Measurements from ENCODE around the gene PDAP1.

- no peak for TF ChIP-seq U2AF1 (optimal IDR thresholded peaks at IDR 0.05; ENCODE audit: low read depth, low read length)
- no peak for TF ChIP-seq EP300 (IDR thresholded peaks at IDR 0.05; ENCODE audit: low read length)
- TF ChIP-seq NR3C1 (CRISPR knock-in tag; IDR thresholded peaks at IDR 0.05), result no peak
- TF ChIP-seq ZNF318 (IDR thresholded peaks at IDR 0.05; ENCODE audit: borderline replicate concordance in 1 of 2, low read depth in 1 of 2), result no peak
- no peak for TF ChIP-seq ETV6 (IDR thresholded peaks at IDR 0.05; ENCODE audit: borderline replicate concordance in 1 of 2, low read depth in 2 of 2, low read length in 1 of 2)
- TF ChIP-seq ETV6 (CRISPR knock-in tag; IDR thresholded peaks at IDR 0.05; ENCODE audit: borderline replicate concordance), result no peak
- TF ChIP-seq ZBTB1 (CRISPR knock-in tag; IDR thresholded peaks at IDR 0.05; ENCODE audit: borderline replicate concordance, low read depth), result no peak
- TF ChIP-seq CTCF (IDR thresholded peaks at IDR 0.05 in 2 of 3, conservative IDR thresholded peaks at IDR 0.05 in 1 of 3; ENCODE audit: insufficient read depth in 2 of 3, low read depth in 1 of 3, low read length in 3 of 3), result no peak
- TF ChIP-seq XRCC3 (IDR thresholded peaks at IDR 0.05), result no peak
- TF ChIP-seq FOXK2 (conservative IDR thresholded peaks at IDR 0.05 in 1 of 2, IDR thresholded peaks at IDR 0.05 in 1 of 2; ENCODE audit: low read depth in 2 of 2), result no peak
- no peak for TF ChIP-seq NR2C1 (IDR thresholded peaks at IDR 0.05)
- no peak for TF ChIP-seq NR2C1 (tag; IDR thresholded peaks at IDR 0.05)
- TF ChIP-seq MXI1 (IDR thresholded peaks at IDR 0.05; ENCODE audit: low read depth, low read length), result no peak
- TF ChIP-seq KHSRP (IDR thresholded peaks at IDR 0.05), result no peak
- TF ChIP-seq PCBP1 (IDR thresholded peaks at IDR 0.05; ENCODE audit: low read depth, low read length, poor library complexity, severe bottlenecking), result no peak
Observed at GRCh38 chr7:99437946-99438572, 29.7 kb upstream of the PDAP1 start.

Data from K562 (cell line).